Breast epithelium (tissue), 3 donors: Measurements from ENCODE around the gene STIM2.

ENCODE experiments used
- POLR2A ChIP-seq: fragments of 450-650 bp; IDR thresholded peaks from one replicate; pipeline ENCODE4 v1.6.1; 2016; ENCODE audit warnings: antibody characterized with exemption, mild to moderate bottlenecking, moderate library complexity
- POLR2AphosphoS5 ChIP-seq, 3 donors: sonication (generic); formaldehyde crosslinking; IDR thresholded peaks; one replicate each; pipeline ENCODE4 v1.6.1; 2017; ENCODE audit warnings: antibody characterized with exemption in 3 of 3
- TF ChIP-seq, protein P1 (sequence below), 3 donors: fragments of 450-650 bp; IDR thresholded peaks; one replicate each; pipeline ENCODE4 v1.5.1; 2016 to 2017; ENCODE audit warnings: antibody characterized with exemption in 3 of 3, mild to moderate bottlenecking in 3 of 3, moderate library complexity in 3 of 3

DNA sequence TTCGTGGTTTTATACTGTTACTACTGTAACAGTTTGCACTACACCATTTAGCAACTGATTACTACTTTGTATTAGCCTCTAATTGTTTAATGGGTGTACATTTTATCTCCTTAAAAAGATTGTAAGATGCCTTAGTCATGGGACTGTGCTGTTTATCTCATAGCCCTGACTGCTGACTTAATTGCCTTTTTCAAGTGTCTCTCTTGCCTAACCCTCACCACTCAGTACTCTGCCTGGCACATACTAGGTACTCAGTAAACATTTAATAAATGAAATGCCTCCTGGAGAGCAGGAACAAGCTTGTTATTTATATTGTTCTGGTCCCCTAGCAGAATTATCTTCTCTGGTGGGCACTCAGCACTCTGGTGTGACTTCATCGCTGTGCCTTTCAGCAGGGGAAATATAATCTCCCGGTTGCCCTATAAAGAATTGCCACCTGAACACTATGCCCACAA, 1.7 kb upstream of the STIM2 start:
- TF ChIP-seq, protein P1, sequence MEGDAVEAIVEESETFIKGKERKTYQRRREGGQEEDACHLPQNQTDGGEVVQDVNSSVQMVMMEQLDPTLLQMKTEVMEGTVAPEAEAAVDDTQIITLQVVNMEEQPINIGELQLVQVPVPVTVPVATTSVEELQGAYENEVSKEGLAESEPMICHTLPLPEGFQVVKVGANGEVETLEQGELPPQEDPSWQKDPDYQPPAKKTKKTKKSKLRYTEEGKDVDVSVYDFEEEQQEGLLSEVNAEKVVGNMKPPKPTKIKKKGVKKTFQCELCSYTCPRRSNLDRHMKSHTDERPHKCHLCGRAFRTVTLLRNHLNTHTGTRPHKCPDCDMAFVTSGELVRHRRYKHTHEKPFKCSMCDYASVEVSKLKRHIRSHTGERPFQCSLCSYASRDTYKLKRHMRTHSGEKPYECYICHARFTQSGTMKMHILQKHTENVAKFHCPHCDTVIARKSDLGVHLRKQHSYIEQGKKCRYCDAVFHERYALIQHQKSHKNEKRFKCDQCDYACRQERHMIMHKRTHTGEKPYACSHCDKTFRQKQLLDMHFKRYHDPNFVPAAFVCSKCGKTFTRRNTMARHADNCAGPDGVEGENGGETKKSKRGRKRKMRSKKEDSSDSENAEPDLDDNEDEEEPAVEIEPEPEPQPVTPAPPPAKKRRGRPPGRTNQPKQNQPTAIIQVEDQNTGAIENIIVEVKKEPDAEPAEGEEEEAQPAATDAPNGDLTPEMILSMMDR (IDR thresholded peaks at IDR 0.05) = no peak
- TF ChIP-seq POLR2A (no peak), POLR2AphosphoS5 (IDR thresholded peaks at IDR 0.05) (no peak)
